Measurements from ENCODE around the gene NIN.

NIN gene

DNA sequence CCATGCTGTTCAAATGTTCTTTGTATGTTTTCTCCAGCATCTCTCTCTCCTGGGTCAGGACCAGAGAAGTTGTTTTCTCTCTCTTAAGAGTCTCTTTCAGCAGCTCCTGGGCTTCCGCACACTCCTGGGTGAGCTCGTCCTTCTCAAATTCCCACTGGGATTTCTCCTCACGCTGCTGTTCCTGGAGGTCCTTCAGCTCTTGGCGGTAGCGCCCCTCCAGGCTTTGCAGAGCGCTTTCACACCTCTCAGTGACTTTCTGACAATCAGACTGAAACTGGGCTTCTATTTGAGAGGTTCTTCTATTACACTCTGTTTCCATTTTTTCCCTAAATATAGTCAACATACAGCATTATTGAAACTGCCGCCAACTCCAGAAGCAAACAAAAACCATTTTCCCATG, 72.7 kb downstream of the NIN start:
- DNase-seq: peak in 1 of 2 experiments; percentile 20

DNA sequence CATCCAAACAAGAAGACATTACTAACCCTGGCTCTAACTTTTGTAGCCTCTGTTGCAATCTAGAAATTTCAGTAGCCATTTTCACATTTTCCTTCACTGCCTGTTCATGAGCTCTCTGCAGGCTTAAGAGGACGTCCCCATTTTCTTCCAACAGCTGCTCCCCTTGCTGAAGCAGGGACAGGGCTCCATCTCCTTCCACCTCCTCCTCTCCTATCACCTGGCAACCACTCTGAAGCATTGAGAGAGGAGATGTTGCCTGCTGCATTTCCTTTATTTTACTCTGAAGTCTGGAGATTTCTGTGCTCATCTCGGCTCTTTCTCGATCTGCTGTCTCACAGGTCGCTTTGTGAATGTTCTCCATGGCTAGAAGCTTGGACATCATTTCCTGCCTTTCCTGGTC, 73.3 kb downstream of the NIN start:
- DNase-seq: no peak

DNA sequence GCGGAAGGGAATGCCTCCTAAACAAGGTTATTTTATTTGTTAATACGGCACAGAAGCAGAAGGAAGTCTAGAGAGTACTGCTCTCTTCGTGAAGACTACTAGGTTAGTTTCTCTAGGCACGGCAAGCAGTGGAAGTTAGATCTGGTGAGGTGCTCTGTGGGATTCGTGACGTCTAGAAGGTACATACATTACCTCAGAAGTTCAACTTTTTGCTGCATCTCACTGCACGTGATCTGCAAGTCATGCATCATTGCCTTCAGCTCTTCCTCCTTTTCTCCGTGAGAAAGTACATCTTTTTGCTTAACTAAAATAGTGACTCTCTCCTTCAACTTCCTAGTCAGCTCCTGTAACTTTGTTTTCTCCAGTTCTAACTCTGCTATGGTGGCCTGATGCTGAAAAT, 74.7 kb downstream of the NIN start:
- no peak for DNase-seq

DNA sequence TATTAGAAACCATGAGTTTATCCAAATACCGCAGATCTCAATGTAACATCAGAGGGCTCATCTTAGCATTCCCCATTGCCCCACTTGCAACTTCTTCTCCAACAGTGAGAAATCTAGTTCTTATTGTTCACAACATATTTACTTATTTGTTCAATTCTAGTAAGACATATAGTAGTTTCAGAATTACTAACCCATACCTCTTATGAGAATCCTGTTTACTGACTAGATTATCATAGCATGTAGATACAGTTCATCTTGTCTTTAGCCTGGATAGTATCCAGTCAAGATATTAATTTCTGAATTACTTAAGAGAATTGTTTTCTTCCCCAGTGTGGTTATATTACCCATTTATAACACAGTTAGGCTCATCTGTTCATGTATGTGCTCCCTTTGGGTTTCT, 80.6 kb downstream of the NIN start:
- DNase-seq: no peak

DNA sequence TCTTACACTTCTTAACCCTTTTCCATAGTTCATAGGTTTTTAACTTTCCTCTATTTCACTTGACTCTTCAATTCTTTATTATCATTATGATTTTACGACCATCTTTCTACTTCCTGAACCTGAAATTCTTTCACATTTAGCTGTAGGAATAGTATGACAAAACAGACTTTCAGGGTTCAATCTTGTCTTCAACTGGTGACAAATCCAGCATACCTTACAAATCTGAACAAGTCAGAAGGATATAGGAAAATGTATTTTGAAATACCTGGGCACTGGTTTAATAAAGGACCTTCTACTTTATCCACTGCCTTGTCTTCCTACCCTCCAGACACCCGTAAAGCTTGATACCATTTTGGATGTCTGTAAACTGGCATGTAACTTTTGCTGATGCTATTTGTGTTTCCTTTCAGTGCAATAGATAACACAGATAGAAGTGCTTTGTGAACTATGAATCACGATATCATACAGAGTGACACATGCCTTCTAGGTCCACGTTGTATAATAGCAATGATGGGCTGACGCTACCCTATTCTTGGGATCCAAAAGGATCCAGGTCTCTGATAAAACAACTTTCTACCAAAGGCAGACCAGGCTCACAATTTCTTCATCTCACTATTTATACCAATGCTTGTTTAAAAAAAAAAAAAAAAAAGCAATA, 85.4 kb downstream of the NIN start:
- DNase-seq: no peak

DNA sequence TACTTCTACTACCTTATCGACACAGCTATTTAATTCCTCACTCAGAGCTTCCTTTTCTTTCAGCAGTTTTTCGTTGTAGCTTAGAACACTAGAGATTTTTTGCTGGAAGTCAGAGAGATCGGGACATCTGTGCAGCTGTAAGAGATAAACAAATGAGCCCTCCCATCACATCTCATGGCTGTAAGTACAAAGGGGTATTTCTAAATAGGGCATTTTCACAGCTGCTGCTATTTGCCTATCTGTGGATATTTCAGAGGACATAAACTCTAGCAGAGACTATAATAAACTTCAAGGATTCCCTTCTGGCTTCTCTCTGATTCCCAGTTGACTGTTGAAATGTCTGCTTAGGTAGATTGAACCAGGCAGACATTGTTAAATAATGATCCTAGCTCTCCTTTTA, 86.7 kb downstream of the NIN start:
- no peak for DNase-seq

DNA sequence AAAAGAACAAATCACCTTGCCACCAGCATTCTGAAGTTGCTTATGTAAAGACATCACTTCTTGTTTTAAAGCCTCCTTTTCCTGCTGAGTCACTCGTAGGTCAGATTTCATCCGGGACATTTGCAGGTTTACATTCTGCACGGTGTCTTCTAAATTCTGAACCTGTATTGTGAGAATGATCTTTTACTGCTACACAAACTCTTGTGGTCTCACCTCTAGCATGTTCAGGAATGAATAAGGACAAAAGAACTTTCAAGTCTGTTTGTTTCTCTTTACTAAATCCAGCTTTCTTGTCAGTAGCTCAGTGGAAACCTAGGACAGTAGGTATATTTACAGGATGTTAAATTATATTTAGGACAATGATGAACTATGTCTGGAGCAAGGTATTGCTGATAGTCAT, 89.4 kb downstream of the NIN start:
- DNase-seq: no peak

DNA sequence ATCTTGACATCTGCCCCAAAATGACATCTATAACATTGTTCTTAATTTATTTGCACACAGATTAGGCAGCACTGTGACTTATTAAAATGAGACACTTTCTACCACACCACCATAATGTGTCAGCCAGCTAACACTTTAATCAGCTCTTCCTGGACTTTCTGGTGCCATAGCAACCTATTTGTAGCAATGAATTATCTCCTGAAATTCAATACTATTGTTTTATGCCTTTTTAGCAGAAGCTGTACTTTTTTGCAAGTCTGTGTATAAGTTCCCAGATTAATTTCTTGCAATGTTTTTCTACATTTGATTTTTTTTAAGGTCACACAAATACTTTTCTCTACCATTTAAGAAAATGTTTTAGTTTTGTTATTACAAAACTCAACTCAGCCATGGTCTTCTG, 90.1 kb downstream of the NIN start:
- no peak for DNase-seq

DNA sequence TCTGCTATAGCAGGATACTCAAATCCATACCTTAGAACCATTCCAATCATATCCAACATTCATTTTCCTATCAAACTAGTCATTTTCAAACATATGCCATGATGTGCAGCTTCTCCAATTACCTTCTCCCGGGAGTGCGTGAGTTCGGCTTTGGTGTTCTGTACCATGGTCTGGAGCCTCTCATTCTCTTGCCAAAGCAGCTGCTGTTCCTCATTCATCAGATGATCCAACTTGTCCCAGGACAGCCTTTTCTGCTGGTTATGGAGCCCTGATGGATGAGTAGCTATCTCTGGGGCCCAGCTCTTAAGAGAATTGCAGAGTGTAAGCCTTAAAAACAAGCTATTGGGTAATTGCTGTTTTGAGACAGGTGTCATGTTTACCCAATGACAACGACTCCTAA, 91.8 kb downstream of the NIN start:
- no peak for DNase-seq

DNA sequence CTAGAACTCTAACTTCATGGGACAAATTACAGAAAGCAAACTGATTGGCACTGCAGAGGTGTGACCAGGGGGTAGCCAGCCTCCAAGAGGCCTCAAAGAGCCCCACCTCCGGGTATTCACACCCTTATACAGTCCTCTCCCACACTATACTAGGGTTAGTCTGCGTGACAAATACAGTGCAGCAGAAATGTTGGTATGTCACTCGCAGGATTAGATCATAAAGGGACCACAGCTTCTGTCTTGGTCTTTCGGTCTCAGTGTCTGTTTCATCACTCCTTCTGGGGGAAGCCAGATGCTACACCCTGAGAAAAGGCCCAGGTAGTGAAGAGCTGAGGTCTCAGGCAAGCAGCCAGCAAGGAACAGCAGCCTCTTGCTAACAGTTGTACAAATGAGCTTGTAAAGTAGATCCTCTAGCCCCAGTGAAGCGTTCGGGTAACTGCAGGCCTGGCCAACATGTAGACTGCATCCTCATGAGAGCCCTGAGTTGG, 94.0 kb downstream of the NIN start:
- no peak for DNase-seq

DNA sequence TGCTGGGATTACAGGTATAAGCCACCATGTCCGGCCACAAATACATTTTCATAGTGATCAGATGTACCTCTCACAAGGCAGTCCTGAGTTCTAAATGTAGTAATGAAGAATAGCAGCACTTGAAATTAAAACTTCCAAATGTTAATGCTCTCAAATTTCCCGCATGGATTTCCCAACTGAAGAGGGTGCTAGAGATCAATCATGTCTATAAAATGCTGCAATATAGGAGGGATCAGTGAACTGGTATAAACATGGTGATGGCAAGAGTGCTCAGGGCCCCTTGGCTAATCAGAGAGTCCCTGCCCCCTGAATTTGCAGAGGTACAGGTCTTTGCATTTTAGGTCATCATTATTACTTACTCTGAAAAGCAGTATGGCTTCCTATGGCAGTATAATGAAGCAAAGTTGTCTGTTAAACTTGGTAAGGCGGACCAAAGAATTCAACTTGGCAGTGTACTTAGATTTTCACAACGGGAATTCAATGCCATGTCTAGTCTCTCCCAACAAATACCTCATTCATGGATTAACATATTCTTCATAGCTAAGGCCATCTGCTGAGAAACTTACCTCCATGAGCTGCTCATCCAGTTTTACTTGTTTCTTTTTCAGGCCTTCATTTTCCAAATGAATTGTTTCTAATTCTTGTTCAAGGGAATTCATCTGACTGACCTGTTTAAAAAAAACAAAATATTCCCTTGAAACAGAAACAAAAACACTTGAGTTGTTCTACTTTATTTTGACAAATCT, 95.8 kb downstream of the NIN start:
- peak in 1 of 2 experiments; percentile 32 for DNase-seq

DNA sequence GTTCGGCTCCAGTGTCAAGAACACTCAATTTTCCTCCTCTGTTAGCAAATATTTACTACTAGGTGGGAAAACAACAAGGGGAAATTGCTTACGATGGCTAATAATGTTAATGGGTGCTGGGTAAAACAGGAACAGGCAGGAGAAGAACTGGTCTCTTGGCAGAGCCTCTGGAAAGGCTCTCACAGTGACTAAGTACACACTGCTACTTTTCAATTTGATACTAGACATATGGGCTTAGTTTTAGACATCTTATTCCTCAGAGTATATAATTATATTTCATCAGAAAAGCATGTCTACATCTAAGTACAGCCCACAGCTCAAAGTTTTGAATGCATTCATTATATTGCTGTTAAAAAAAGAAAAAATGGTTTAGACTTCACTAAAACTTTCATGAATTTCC, 97.5 kb downstream of the NIN start:
- no peak for DNase-seq

DNA sequence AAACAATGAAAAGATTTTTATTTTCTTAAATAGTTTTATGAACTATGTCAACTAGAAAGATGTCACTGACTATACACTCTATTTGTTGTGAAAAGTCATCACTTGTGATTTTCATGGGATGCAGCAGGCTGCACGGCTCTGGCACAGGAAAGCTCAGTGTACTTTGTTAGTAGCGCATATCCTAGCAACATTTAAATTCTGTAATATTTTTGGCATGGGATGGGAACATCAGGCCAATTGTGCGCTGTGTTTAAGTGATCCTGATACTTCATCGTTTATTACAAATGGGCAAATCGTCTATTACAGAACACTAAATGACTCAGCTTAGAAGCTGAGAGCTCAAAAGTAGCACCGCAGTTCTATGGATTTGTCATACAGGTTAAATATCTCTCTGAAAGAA, 102.1 kb downstream of the NIN start:
- DNase-seq: no peak

DNA sequence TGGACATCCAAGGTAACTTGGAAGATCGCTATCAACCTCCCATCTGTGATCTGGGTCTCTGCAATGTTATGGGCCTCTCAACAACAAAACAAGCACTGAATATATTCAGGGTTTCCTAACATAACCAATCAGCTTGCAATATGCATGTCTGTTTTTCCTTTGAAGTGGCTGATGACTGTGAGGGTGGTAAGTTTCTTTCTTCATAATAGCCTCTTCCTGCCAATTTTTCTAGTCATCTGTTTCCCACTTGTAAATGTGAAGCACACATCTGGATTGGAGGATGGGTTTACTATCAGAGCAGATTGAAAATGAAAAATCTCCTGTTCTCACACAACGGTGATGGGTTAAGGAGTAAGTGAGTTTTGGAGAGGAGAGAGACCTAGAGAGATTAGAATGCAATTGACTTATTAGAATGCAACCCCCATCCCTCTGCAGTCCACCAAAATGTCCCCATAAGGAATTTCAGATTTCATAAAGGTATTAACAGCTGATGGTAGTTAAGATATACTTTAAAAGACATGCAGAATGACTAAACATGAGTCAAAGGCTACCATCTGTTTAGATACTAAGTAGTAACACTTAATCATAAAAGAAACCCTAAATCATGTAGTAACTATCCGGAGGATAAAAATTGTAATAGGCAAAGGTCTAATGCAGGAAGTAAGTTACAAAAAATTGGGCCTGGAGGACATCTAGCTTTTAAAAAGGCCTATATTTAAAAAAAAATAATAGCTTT, 104.4 kb downstream of the NIN start:
- peak in 1 of 2 experiments; percentile 42 for DNase-seq

DNA sequence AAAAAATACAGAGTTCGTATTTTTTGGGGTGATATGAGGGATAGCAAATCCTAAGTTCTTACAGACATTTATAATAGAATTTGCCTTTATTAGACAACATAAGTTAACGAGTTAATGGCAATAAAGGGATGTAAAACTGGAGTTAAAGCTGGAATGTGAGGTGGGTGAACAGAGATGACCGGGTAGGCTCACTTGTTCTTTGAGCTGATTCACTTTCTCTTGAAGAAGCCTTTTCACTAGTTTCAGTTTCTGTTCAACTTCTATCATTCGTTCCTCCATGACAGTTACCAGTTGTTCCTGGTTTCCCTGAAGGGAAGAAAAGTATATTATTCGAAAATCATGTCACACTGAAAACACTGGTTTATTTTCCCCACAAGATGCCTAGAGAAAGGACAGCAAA, 105.2 kb downstream of the NIN start:
- no peak for DNase-seq

DNA sequence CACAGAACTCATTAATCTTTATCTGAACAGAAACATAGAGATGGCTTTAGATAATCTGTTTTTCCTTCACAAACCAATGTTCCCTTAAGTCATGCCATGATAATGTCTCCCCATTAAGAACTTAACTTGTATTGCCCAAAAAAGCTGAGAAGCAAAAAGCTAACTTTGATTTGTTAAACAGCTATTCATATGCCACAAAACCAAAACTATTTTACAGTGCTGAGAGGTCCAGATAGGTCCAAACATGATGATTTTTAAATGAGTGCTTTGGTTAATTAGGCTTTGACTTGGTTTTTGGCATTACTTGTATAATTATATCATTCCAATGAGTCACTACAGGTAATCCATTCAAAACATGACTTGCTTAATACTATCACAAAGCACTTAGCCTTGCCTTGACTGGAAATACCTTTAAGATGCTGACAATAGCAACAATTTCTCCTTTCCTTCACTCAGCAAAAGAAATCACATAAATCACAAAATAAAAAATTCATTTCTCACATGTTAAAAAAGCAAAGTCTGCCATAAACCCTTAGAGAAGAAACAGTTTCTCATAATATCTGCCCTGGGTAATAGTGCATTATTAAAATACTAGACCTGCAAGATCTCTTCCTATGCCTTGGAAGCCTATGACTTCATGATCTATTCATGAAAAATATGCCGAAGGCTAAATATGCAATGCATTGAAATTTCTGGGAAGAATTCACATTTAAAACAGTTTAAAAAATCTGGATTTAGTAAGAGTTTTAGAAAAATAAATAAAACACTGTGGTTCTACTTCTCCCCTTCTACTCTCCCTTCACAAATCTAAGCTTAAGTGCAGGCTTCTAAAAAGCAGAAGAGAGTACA, 110.8 kb downstream of the NIN start:
- no peak for DNase-seq

DNA sequence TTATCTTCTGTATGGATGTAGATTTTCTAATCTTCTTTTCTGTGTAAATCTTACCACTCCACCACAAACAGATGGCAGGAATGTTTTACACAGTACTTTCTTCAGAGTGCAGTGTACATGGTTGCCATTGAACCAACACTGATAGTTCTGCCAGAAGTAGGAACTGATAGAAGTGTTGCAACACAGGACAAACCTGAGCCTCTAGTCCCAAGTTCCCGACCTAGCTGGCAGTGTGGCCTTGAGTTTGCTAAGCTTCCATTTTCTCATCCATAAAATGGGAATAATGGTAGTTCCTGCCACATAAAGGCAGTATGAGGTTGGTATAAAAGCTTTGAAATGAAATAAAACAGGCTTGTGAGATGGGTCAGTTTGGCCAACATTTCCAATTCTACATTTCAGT, 112.0 kb downstream of the NIN start:
- peak; percentile 24 to 70 for DNase-seq

DNA sequence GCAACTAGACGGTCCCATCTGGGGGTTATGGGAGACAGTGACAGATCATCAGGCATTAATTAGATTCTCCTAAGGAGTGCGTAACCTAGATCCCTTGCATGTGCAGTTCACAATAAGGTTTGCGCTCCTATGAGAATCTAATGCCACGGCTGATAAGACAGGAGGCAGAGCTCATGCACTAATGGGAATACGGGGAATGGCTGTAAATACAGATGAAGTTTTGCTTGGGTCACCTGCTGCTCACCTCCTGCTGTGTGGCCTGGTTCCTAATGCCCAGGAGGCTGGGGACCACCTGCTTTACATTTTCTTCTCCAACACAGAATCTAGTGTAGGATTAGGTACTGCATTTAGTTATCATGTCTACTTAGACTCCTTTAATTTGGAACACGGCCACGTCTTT, 113.2 kb downstream of the NIN start:
- DNase-seq: peak; percentile 16 to 69

DNA sequence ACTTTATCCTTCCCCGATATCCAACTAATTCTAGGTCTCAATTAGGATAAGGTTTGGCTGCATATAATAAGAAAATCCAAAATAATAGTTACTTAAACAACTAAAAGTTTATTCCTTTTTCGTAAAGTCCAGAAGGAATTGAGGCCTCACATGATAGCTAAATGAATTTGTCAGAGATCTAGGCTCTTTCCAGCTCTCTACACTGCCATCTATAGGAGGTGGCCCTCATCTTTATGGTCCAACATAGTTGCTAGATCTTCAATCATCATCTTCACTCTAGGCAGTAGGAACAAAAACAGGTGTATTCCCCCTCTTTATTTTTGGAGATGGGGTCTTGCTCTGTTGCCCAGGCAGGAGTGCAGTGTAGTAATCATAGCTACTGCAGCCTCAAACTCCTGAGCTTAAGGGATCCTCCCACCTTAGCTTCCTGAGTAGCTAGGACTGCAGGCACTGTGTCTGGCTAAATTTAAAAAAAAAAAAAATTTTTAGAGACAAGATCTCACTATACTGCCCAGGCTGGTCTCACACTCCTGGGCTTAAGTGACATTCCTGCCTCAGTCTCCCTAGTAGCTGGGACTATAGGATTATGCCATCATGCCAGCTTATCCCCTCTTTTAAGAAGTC, 116.4 kb downstream of the NIN start:
- peak in 1 of 2 experiments; percentile 46 for DNase-seq

DNA sequence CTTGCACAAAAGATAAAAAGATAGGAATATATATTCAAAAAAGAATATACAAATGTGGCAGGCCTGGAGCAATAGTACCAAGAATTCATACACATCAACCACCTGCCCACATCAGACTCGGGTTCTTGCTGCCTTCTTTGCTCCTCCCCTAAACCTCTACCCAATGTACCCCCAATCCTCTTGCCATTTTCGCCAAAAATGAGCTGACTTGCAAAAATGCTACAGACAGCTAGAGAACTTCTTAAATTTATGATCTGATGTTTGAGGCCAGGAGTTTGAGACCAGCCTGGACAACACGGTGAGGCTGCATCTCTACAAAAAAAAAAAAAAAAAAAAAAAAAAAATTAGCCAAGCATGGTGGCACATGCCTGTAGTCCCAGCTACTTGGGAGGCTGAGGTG, 119.9 kb downstream of the NIN start:
- no peak for DNase-seq

DNA sequence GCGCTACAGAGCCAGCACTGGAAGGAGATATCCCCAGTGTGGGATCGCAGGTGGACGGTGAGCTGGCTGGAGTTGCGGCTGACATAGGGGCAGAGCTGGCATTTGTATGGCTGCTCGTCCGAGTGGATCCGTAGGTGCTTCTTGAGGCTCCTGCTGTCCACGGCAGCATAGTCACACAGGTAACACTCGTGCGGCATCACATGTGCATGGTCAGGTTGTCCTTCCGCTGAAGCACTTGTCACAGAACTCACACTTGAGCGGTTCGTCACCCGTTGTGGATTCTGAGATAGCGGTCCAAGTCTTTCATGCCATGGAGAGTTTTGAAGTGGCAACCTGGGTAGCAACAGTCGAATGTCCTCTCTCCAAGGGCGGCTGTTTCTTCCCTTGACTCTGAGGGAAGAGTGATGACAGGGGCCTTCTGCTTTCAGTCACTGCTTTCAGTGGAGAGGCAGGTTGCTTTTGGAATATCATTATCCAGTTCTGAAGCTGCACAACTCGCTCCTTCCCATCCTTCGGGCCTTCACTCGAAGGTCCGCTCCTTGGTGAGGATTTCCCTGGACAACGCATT, 125.9 kb downstream of the NIN start:
- DNase-seq: no peak

DNA sequence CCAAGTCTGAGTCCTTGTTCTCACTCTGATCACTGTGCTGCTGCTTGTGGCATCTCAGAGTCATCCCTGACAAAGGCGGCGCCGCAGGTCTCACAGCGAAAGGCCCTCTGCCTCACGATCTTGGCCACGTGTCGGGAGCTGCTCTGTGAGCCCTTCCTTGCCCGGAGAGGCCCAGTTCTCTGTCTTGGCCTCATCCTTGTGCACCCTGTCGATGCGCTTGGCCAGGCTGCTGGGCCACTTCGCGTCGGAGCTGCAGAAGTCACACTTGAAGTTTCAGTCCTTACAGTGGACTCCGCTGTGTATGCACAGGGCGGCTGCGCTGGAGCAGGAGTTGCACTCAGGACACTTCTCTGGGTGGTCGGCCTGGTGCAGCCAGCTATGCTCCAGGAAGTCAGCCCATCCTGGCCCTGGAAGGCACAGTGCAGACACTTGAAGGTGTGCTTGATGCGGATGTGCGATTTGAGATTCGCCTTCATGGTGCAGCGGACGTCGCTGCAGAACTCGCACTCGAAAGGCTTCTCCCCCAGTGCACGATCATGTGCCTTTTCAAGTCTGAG, 126.4 kb downstream of the NIN start:
- no peak for DNase-seq
